Ovary (tissue), 9 donors: ENCODE results near the gene CRAT. TPM values are rescaled to one million over a fixed set of nuclear protein-coding genes. Genes with fewer than 3 reads are reported as not detected.

Experiments
- DNase-seq, 5 donors: peaks; one replicate each; pipeline ENCODE4 v3.0.0-alpha.2; 2019 to 2020
- H3K27ac ChIP-seq, 2 donors: fragments of 200-600 bp; one replicate each; pipeline versions ENCODE4 v1.5.1 to v1.8.0; 2019 to 2022
- H3K27me3 ChIP-seq: fragments of 200-600 bp; one replicate; pipeline ENCODE4 v1.8.0; 2022
- H3K36me3 ChIP-seq: fragments of 200-600 bp; sonication (generic); one replicate; pipeline ENCODE4 v1.5.1; 2019
- H3K4me1 ChIP-seq: one replicate; pipeline ENCODE4 v1.8.1; 2013; ENCODE audit warnings: mild to moderate bottlenecking, moderate library complexity; ENCODE audit not compliant: insufficient read depth
- H3K4me3 ChIP-seq: fragments of 200-600 bp; sonication (generic); one replicate; pipeline ENCODE4 v1.5.1; 2017
- H3K9me3 ChIP-seq, 2 donors: fragments of 200-600 bp in 1 of 2; sonication (generic) in 1 of 2; one replicate each; pipeline versions ENCODE4 v1.5.1 to v1.8.1; 2013 to 2019; ENCODE audit warnings: mild to moderate bottlenecking in 1 of 2, moderate library complexity in 1 of 2
- CTCF ChIP-seq, 3 donors: fragments of 450-650 bp in 2 of 3; fragments of 200-600 bp in 1 of 3; IDR thresholded peaks; one replicate each; pipeline versions ENCODE4 v1.5.1 to v1.8.0; 2016 to 2022; ENCODE audit warnings: antibody characterized with exemption in 3 of 3, mild to moderate bottlenecking in 1 of 3
- EP300 ChIP-seq: sonication (generic); formaldehyde crosslinking; IDR thresholded peaks from one replicate; pipeline ENCODE4 v1.6.1; 2017; ENCODE audit warnings: antibody characterized with exemption
- POLR2A ChIP-seq: fragments of 450-650 bp; IDR thresholded peaks from one replicate; pipeline ENCODE4 v1.6.1; 2017; ENCODE audit warnings: antibody characterized with exemption, mild to moderate bottlenecking, moderate library complexity
- WGBS, 3 donors: extraction: QIAGEN DNeasy Blood & Tissue Kit in 1 of 3; methylation state at CpG; one replicate each; pipeline versions ENCODE4 v1.1.5 to v1.1.7; 2013 to 2017; 5-methylcytosine and 5-hydroxymethylcytosine counted together
- intact Hi-C, 4 donors: fragments of 100-400 bp; cut with DNase I; formaldehyde crosslinking; loops; one replicate each; pipeline versions ENCODE4 v1.11.0 to v1.15.1; 2022 to 2023
- polyA plus RNA-seq, 2 donors: library from polyadenylated mRNA; stranded (reverse); fragments of 200-250 nt in 1 of 2; fragments of 350-450 nt in 1 of 2; fragmentation: Illumina TruSeq in 1 of 2; extraction: RNeasy Lipid Tissue Mini Kit (QIAGEN cat#74804) in 1 of 2; gene quantifications; one replicate each; pipeline ENCODE4 v1.2.3, GENCODE V29; 2013 to 2014
- total RNA-seq, 7 donors: library from RNA; depleted of rRNA in 2 of 7; stranded (reverse); fragments of >200 nt in 2 of 7; fragmentation: NEBNext Ultra II Directional in 3 of 7; extraction: Animal tissue kit (Norgen Biotek cat#: 25700) in 3 of 7; gene quantifications; one replicate each; pipeline versions ENCODE4 v1.1.0 to v1.2.4, GENCODE V29; 2016 to 2023
- donor health status: DM: no; HTN: no; CAD: no; lungs with moderate emphysema.
- donor health status: DM: no; HTN: no; CAD: no.
- donor health status: Bipolar disorder and iron deficiency.
- donor health status: DM: yes; HTN: yes; CAD: no.
- donor health status: DM: no; HTN: no; CAD: no.
- donor health status: DM: yes; HTN: yes; CAD: no.

CRAT gene
- total and polyA plus RNA-seq, 9 donors: 23.0 to 42.7 (median 37.1) TPM

GRCh38 chr9:129146441-129146941 is 35.9 kb upstream of the CRAT start:
- Histone ChIP-seq H3K4me1 (peaks cover 43% of the 10 kb centered on the region), H3K36me3 (no peaks in the 10 kb centered on the region), H3K27me3 (no peaks in the 10 kb centered on the region), H3K9me3 (no peaks in the 10 kb centered on the region), H3K27ac (peak overlapping the region; percentile 86 to 92), H3K4me3 (no peak overlapping the region)
- intact Hi-C loops: loop anchor here in 3 of 4 donors (10.0 kb wide), 3 partner anchors 168 to 348 kb away; no protein-coding TSS in a partner anchor
- DNase-seq: peak; percentile 63 to 70 (median 63)
- WGBS, 3 donors: 12 to 21% (median 13%) methylated on average over 7 to 8 of the region's 8 CpGs
- TF ChIP-seq EP300 (no peak), CTCF (IDR thresholded peaks at IDR 0.05) (no peak), POLR2A (no peak)

GRCh38 chr9:129145841-129146292 is 35.3 kb upstream of the CRAT start:
- H3K27me3 ChIP-seq: no peaks in the 10 kb centered on the region
- H3K4me1 ChIP-seq: peaks cover 48% of the 10 kb centered on the region
- TF ChIP-seq POLR2A (no peak), CTCF (IDR thresholded peaks at IDR 0.05) (peak in 1 of 3 donors; percentile 16), EP300 (no peak)
- H3K4me3 ChIP-seq: no peak overlapping the region
- DNase-seq: peak; percentile 84 to 89 (median 86)
- no peaks in the 10 kb centered on the region for H3K9me3 ChIP-seq
- peak overlapping the region; percentile 86 to 92 for H3K27ac ChIP-seq
- H3K36me3 ChIP-seq: no peaks in the 10 kb centered on the region
- intact Hi-C loops: loop anchor here in 3 of 4 donors (10.0 kb wide), 3 partner anchors 169 to 349 kb away; no protein-coding TSS in a partner anchor
- WGBS, 3 donors: 11 to 25% (median 16%) methylated on average over 7 of the region's 7 CpGs

GRCh38 chr9:129145316-129145715 is 34.7 kb upstream of the CRAT start:
- peaks cover 53% of the 10 kb centered on the region for H3K4me1 ChIP-seq
- WGBS, 3 donors: 8 to 31% (median 23%) methylated on average over 2 of the region's 2 CpGs
- intact Hi-C loops: loop anchor here in 3 of 4 donors (10.0 kb wide), 3 partner anchors 169 to 349 kb away; no protein-coding TSS in a partner anchor
- no peaks in the 10 kb centered on the region for H3K9me3 ChIP-seq
- peak in 4 of 5 donors; percentile 39 to 64 (median 59) for DNase-seq
- H3K27ac ChIP-seq: peak overlapping the region; percentile 86 to 92
- no peaks in the 10 kb centered on the region for H3K27me3 ChIP-seq
- no peak for TF ChIP-seq POLR2A
- H3K4me3 ChIP-seq: no peak overlapping the region
- no peaks in the 10 kb centered on the region for H3K36me3 ChIP-seq

GRCh38 chr9:129143031-129143927 is 32.7 kb upstream of the CRAT start:
- intact Hi-C loops: loop anchor here (2.0 to 10.0 kb wide), 7 partner anchors 32 to 352 kb away; no protein-coding TSS in a partner anchor
- Histone ChIP-seq H3K27ac (peak overlapping the region; percentile 97 to 98), H3K36me3 (no peaks in the 10 kb centered on the region), H3K9me3 (no peaks in the 10 kb centered on the region), H3K27me3 (no peaks in the 10 kb centered on the region), H3K4me1 (peaks cover 62% of the 10 kb centered on the region), H3K4me3 (no peak overlapping the region)
- DNase-seq: peak; percentile 92 to 95 (median 94)
- 3 to 12% (median 6%) methylated on average over 13 to 14 of the region's 14 CpGs for WGBS, 3 donors
- TF ChIP-seq POLR2A (no peak), EP300 (peak; percentile 34), CTCF (IDR thresholded peaks at IDR 0.05) (peak; percentile 49 to 88 (median 72))
